Measurements from ENCODE around the gene NHLH2.

- TF ChIP-seq CTCF (IDR thresholded peaks at IDR 0.05) (no peak), POLR2A (IDR thresholded peaks at IDR 0.05) (no peak)
Measured at GRCh38 chr1:115809847-115810246, 31.1 kb downstream of the NHLH2 start.

Data from right lobe of liver (tissue), 4 donors.